ENCODE results near the gene ISYNA1.
A peak's percentile ranks its signal among the peaks of the same experiment; 100 is the strongest.

ISYNA1 gene

DNA sequence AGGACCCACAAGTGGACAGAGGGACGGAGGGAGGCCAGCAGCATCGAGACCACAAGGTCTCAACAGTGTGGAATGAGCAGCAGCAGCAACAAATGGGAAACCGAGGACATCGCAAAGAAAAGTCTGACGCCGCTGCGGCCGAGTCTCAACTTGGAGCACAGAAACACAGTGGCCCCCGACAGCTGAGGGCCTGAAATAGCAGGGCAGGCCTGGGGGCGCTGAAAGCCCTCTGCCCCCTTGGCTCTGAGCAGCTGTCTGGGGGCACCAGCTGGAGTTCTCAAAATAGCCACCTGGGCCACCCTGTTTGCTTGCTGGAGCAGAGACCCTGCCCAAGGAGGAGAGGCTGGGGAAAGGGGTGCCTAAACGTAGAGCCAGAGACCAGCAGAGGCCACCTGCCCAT is 5.9 kb upstream of the ISYNA1 start:
- no peak for DNase-seq (ENCODE audit: low spot score)

GRCh38 chr19:18443406-18443805 is 5.5 kb upstream of the ISYNA1 start:
- DNase-seq (ENCODE audit: low spot score), result no peak

DNA sequence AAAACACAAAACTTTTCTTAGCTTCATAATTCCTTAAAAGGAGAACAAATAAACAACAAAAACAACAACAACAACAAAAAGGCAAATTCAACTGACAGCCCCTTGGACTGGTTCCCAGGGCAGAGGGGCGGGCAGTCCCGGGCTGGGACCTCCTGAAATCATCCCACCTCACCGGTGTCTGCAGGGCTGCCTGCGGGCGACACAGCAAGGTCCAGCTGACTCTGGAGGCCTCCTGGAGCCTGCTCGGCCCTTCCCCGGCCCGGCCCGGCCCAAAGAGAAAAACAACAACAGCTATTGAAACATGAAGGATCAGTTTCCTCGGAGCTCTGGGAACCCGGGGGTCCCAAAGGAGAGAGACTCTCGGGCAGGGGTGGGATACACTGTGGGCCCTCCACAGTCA is 5.0 kb upstream of the ISYNA1 start:
- no peak for DNase-seq (ENCODE audit: low spot score)

DNA sequence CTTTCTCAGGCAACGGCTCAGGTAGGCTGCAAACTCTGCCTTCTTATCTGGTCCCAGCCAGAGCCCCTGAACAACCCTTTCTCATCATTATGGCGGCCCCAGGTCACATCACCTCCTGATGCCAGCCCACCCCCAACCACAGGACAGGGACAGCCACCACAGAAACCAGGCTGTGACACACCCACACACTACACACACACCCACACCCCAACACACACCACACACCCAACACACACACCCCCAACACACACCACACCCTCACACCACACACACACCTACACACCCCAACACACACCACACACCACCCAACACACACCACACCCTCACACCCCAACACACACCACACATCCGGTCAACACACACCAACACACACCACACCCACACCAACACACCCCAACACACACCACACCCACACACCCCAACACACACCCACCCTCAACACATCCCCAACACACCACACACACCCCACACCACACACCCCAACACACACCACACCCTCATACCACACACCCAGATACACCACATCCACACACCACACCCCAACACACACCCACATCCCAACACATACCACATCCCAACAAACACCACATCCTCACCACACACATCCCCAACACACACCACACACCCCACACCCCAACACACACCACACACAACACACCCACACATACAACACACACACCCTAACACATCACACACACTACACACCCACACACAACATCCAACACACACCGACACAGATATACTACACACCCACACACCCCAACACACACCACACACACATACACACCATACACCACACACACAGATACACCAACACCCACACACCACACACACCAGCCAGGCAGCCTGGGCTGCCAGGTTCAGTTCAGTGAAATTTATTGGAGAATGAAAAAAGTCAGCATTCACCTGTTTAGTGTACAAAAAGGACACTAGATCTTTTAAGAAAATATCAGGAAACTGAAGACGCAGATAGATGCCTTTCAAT is 4.2 kb upstream of the ISYNA1 start:
- no peak for DNase-seq (ENCODE audit: low spot score)

- DNase-seq (ENCODE audit: low spot score), result no peak
Measured at GRCh38 chr19:18440936-18441803, 3.2 kb upstream of the ISYNA1 start.

GRCh38 chr19:18440415-18440877 is 2.5 kb upstream of the ISYNA1 start:
- DNase-seq (ENCODE audit: low spot score), result no peak

GRCh38 chr19:18439910-18440237 is 1.9 kb upstream of the ISYNA1 start:
- DNase-seq (ENCODE audit: low spot score), result no peak

DNA sequence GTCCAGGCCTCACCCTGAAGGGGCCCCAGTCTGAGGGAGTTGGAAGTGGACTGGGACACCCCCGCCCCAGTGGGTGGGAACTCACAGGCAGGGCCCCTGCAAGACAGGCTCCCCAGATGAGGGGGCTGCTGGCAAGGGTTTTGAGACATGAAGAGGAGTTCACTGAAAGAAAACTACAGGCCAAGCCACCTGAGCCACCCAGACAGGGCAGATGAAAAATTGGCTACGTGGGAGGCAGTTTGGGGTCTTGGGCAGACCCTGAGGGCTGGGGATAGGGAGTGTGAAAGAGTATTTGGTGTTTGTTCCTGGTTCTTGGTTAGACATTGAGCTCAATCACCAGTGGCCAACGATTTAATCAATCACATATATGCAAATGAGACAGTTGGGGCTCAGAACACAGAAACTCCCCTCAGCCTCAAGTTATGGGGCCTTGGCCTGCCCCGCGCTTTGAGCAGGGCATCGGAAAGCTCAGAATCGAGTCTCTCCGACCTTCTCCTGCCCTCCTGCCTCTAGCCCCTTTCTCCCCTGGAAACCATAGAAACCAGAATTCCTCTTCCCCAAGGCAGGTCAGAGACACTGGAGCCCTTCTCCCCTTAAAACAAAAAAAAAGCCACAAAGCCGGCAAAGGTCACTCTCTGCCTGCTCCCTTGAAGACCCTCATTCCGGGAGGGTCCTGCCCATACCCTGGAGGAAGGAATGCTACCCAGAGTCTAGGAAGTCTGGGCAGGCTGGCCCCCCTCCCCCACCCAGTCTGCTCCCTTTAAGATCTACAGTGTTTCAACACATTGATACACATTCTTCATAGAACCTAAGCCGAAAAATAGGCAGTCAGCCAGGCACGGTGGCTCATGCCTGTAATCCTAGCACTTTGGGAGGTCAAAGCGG is 1.3 kb upstream of the ISYNA1 start:
- DNase-seq (ENCODE audit: low spot score), result no peak

DNA sequence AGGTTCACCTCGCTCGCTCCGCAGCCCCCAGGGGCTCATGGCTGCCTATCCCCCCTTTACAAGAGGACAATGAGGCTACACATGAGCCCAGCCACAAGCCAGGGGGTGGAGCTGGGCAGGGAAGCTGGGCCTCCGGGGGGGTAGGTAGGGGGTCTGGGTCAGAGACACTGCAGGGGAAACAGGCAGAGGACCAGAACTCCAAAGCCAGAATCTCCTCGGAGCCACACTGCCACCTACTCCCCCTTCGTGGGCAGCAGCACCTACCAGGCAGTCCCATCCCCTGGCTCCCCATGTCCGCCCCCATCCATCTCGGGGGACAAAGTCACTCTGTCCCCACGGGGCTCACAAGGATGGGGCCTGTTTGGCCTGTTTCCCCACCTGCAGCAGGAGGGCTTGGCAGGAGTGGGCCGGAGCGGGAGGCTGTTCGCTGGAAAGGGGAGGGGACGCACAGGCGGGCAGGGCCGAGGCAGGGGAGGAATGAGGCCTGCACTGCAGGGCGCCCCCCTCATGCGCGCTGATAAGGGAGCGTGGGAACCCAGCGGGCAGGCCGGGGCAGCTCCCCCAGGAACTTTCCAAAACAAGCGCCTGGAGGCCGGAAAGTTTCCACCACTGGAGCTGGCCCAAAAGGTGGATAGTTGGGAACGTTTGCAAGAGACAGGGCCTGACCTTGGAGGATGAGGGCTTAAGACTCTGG is 545 bp upstream of the ISYNA1 start:
- no peak for DNase-seq (ENCODE audit: low spot score)

GRCh38 chr19:18436671-18437490 is 1.1 kb downstream of the ISYNA1 start:
- DNase-seq (ENCODE audit: low spot score), result peak; percentile 94

DNA sequence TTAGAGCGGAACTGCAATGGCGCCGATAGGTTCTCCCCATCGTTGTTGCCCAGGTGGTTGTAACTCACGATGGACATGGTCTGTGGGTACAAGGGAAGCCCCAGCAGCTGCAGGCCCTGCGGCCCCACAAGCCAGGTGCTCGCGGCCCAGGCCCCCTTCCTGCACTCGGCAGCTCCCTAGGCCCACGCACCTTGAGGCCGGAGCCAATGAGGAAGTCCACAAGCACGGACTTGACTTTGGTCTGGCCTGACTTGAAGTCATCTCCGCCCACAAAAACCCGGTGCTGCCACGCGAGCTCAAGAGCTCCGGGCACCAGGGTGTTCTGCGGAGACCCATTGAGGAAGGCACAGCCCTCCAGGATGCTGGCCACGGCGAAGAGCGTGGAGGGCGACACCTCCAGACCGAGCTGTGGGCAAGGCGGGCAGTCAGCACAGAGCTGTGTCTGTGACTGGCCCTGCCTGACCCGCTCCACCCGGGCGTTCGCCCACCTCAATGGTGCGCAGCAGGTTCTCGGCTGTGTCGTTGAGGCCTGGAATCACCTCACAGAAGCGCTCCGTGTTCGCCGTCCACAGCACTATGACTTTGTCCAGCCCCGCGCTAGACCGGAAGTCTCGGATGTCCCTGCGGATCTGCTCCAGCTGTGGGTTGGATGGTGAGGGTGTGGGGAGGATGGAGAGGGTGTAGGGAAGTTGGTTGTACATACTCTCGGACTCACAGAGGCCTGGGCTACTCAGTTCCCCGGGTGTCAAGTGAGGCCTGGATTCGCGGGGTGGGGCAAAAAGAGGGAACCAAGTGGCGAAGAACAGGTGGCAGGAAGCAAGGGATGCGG is 1.9 kb downstream of the ISYNA1 start:
- DNase-seq (ENCODE audit: low spot score), result no peak

DNA sequence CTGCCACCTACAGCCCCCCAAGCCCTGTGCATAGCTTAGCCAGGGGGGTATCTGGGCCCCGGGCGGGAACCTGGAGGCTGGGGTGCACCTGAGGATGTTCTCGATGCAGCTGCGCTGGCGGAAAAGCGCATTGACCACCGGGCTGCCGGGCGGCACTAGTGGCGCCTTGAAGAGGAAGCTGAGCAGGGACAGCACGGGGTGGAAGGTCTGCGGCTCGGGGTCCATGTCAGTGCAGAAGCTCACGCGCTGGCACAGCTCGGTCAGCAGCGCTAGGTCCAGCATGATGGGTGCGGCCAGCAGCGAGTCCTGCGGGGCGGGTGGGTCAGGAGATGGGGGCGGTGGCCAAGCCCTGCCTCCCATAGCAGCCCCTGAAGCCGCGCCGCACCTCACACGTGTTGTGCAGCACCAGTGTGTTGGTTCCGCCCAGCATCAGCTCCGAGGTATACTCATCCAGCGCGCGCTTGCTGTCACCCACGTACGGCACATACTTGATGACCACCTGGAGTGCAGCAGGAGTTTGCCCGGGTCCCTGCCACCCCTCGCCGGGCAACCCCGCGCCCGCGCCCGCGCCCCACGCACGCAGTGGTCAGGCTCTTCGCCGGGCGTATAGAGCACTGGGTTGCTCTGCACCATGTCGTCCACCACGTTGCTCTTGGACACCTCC is 2.6 kb downstream of the ISYNA1 start:
- no peak for DNase-seq (ENCODE audit: low spot score)

GRCh38 chr19:18434411-18435175 is 3.3 kb downstream of the ISYNA1 start:
- no peak for DNase-seq (ENCODE audit: low spot score)

DNA sequence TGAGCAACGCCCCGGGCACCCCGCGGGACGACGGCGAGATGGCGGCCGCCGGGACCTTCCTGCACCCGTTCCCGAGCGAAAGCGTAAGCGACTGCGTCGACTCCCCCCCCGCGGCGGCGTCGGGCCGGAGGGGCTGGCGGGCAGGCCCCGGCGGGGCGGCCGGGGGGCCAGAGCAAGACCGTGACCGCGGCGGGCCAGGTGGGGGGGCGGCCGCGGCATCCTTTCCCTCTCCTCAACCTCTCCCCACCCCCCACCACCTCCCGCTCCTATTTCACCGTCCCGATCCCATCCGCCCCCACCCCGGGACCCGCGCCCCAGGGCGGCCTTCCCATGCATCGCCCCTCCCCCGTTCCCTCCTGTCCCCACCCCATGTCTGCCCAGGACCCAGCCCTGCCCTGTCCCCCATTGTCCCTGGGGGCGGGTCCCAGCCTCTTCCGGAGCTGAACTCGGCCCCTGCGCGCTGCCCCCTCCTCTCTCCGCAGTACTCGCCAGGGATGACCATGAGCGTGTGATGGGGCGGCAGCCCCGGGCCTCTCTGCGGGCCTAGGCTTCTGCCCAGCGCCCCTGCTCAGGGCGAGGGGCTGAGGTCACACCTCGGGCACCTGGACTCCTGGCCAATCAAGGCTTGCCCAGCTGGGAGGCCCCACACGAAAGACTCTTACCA is 4.1 kb downstream of the ISYNA1 start:
- no peak for DNase-seq (ENCODE audit: low spot score)

GRCh38 chr19:18433015-18433691 is 4.8 kb downstream of the ISYNA1 start:
- no peak for DNase-seq (ENCODE audit: low spot score)

DNA sequence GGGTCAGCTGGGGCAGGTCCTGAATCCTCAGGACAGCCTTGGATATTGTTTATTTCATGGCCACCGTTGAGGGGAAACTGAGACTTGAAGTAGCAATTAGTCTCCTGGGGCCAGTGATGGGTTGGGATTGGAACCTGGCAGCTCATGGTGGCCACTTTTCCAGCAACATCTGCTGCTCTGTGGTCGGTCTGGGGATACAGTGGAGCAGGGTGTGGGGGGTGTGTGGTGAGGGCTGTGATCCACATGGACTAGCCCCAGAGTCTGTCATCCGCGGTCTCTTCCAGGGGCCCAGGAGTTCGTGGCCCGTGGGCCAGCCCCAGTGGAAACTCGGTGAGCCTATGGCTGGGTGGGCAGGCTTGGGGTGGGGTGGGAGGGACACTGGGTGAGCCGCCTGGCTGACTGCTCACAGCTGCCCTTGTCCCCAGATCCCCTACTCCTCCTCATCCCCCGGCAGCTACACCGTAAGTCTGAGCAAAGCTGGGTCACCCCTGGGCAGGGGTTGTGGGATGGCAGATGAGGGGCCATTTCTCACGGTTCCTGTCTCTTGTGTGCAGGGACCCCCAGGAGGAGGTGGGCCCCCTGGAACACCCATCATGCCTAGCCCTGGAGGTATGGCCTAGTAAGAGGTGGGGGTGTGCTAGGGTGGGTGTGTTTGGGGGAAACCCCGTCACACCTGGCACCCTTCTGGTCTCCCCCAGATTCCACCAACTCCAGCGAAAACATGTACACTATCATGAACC is 5.5 kb downstream of the ISYNA1 start:
- DNase-seq (ENCODE audit: low spot score), result no peak
